ENCODE measurements around the gene FYB1. TPM values are rescaled to one million over a fixed set of nuclear protein-coding genes. Genes with fewer than 3 reads are reported as not detected.

Gene FYB1
- total and polyA plus RNA-seq, 2 of the 4 experiments (the other 2 are of a cell fraction): not detected

DNA sequence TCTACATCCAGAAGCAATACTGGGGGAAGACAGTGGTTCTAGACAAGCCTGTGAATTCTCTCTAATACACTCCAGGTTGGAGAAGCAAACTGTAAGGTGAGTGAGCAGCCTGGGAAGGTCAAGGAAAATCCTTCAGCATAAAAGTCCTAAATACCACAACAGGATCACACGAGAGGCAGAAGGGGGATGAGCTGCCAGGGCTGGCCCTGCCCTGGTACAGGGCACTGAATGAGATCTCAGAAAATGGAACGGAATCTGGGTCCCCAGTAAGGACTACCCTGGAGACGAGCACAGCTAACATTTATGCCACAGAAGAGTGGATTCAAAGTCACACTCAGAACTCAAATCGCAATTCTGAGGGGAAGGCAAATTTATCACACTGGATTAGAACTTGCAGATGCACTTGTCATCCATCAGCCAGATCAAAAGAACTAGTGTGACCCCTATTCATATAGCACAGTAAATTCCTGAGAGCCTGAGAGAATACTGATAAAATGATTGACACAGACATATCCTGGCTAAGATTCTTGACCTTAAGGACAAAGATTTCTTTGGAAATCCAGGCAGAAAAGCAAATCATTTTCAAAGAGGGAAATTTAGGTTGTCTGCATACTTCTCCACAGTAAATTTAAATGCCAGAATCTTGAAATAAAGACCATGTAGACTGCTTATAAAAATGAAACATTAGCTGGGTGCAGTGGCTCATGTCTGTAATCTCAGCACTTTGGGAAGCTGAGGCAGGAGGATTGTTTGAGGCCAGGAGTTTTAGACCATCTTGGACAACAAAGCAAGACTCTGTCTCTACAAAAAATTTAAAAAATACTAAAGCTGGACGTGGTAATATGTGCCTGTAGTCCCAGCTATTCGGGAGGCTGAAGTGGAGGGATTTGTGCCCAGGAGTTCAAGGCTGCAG lies 25.6 kb downstream of the FYB1 start:
- no TSS peak for BruUV-seq (replicated peaks)

More for the DNA sequence above, 25.6 kb downstream of the FYB1 start:
- WGBS, 2 experiments (ENCODE audit: extremely low coverage in 2 of 2, insufficient read length in 1 of 2): no CpG with 5 or more reads among the region's 6 CpGs
- no peak overlapping the region for H3K56ac ChIP-seq (ENCODE audit: extremely low read depth, insufficient read depth, low read length)
- intact Hi-C loops (cut with micrococcal nuclease): no loop called here
- H3K9ac ChIP-seq (ENCODE audit: low read depth, low read length): no peak overlapping the region
- no peaks in the 10 kb centered on the region for H3K9me1 ChIP-seq (ENCODE audit: insufficient read depth, low read length)
- H2AFZ ChIP-seq (replicated peaks; ENCODE audit: low read length, poor library complexity): no peak overlapping the region
- no peak overlapping the region for H2BK120ac ChIP-seq (ENCODE audit: low read depth, low read length)
- ATAC-seq (ENCODE audit: low read depth): no peak
- H3K4me2 ChIP-seq (ENCODE audit: low read depth, low read length): no peak overlapping the region
- no peak overlapping the region for H4K5ac ChIP-seq (ENCODE audit: low read depth, low read length)
- H2AK9ac ChIP-seq (replicated peaks; ENCODE audit: low read depth, low read length, poor library complexity): no peak overlapping the region
- no peak overlapping the region for H2BK15ac ChIP-seq (ENCODE audit: low read depth, low read length)
- peaks cover 17% of the 10 kb centered on the region for H3K27me3 ChIP-seq (ENCODE audit: control insufficient read depth, insufficient read depth, low read length)
- no peak overlapping the region for H2BK5ac ChIP-seq (ENCODE audit: low read depth, low read length, poor library complexity, severe bottlenecking)
- in situ Hi-C loops (cut with MboI; ENCODE audit: low sequenced_read_pairs): no loop called here
- no peaks in the 10 kb centered on the region for H3K4me1 ChIP-seq (ENCODE audit: control insufficient read depth, insufficient read depth, low read length)
- no peak overlapping the region for H4K8ac ChIP-seq (ENCODE audit: low read depth in 2 of 2, low read length in 2 of 2)
- dilution Hi-C loops (cut with HindIII; ENCODE audit: low sequenced_read_pairs, unreplicated experiment): no loop called here
- no peaks in the 10 kb centered on the region for H4K20me1 ChIP-seq (ENCODE audit: insufficient read depth, low read length)
- TF ChIP-seq CHD1 (IDR thresholded peaks at IDR 0.05; ENCODE audit: low read depth, low read length): no peak
- TF ChIP-seq RCOR1 (IDR thresholded peaks at IDR 0.05; ENCODE audit: insufficient replicate concordance, low read length): no peak
- no peak for TF ChIP-seq FOS (IDR thresholded peaks at IDR 0.05; ENCODE audit: low read depth, low read length)
- TF ChIP-seq, protein P1, sequence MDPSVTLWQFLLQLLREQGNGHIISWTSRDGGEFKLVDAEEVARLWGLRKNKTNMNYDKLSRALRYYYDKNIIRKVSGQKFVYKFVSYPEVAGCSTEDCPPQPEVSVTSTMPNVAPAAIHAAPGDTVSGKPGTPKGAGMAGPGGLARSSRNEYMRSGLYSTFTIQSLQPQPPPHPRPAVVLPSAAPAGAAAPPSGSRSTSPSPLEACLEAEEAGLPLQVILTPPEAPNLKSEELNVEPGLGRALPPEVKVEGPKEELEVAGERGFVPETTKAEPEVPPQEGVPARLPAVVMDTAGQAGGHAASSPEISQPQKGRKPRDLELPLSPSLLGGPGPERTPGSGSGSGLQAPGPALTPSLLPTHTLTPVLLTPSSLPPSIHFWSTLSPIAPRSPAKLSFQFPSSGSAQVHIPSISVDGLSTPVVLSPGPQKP (IDR thresholded peaks at IDR 0.05; ENCODE audit: borderline replicate concordance, low read depth, low read length): no peak
- TF ChIP-seq, protein P2, sequence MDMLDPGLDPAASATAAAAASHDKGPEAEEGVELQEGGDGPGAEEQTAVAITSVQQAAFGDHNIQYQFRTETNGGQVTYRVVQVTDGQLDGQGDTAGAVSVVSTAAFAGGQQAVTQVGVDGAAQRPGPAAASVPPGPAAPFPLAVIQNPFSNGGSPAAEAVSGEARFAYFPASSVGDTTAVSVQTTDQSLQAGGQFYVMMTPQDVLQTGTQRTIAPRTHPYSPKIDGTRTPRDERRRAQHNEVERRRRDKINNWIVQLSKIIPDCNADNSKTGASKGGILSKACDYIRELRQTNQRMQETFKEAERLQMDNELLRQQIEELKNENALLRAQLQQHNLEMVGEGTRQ (IDR thresholded peaks at IDR 0.05; ENCODE audit: low read depth, low read length): no peak
- TF ChIP-seq, protein P3, sequence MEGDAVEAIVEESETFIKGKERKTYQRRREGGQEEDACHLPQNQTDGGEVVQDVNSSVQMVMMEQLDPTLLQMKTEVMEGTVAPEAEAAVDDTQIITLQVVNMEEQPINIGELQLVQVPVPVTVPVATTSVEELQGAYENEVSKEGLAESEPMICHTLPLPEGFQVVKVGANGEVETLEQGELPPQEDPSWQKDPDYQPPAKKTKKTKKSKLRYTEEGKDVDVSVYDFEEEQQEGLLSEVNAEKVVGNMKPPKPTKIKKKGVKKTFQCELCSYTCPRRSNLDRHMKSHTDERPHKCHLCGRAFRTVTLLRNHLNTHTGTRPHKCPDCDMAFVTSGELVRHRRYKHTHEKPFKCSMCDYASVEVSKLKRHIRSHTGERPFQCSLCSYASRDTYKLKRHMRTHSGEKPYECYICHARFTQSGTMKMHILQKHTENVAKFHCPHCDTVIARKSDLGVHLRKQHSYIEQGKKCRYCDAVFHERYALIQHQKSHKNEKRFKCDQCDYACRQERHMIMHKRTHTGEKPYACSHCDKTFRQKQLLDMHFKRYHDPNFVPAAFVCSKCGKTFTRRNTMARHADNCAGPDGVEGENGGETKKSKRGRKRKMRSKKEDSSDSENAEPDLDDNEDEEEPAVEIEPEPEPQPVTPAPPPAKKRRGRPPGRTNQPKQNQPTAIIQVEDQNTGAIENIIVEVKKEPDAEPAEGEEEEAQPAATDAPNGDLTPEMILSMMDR (conservative IDR thresholded peaks at IDR 0.05; ENCODE audit: low read depth, low read length): no peak
- TF ChIP-seq CEBPB (IDR thresholded peaks at IDR 0.05; ENCODE audit: low read depth, low read length): no peak
- TF ChIP-seq POLR2A (IDR thresholded peaks at IDR 0.05; ENCODE audit: low read depth, low read length): no peak
- TF ChIP-seq MAFK (IDR thresholded peaks at IDR 0.05; ENCODE audit: low read depth, low read length): no peak
- TF ChIP-seq NFE2L2 (IDR thresholded peaks at IDR 0.05; ENCODE audit: low read depth, low read length): no peak
- no peak for TF ChIP-seq SMC3 (IDR thresholded peaks at IDR 0.05; ENCODE audit: low read depth, low read length)
- no peak for TF ChIP-seq RAD21 (IDR thresholded peaks at IDR 0.05; ENCODE audit: low read length)
- TF ChIP-seq BHLHE40 (IDR thresholded peaks at IDR 0.05; ENCODE audit: low read depth, low read length): no peak
- TF ChIP-seq MAZ (IDR thresholded peaks at IDR 0.05; ENCODE audit: borderline replicate concordance, low read depth, low read length): no peak
- TF ChIP-seq MXI1 (IDR thresholded peaks at IDR 0.05; ENCODE audit: borderline replicate concordance, low read depth, low read length): no peak
- no peak overlapping the region for H3K18ac ChIP-seq (ENCODE audit: low read depth, low read length)
- H2BK20ac ChIP-seq (ENCODE audit: low read depth, low read length): no peak overlapping the region
- ChIA-PET CTCF (no interaction called here), POLR2A (ENCODE audit: unreplicated experiment) (no interaction called here)
- no peak overlapping the region for H2AK5ac ChIP-seq (ENCODE audit: low read depth, low read length)
- H3K4me3 ChIP-seq (ENCODE audit: insufficient read depth, low read depth, low read length): no peak overlapping the region
- H3K36me3 ChIP-seq (ENCODE audit: control insufficient read depth, insufficient read depth, low read length): no peaks in the 10 kb centered on the region
- H3K9me3 ChIP-seq (ENCODE audit: control insufficient read depth, insufficient read depth, low read length): no peaks in the 10 kb centered on the region
- no peak for DNase-seq
- H3K27ac ChIP-seq (ENCODE audit: insufficient read depth, low read length): no peak overlapping the region
- H3K23ac ChIP-seq (ENCODE audit: low read depth, low read length): no peak overlapping the region
- no peak overlapping the region for H3K14ac ChIP-seq (replicated peaks; ENCODE audit: low read depth, low read length)
- no peaks in the 10 kb centered on the region for H3K79me1 ChIP-seq (ENCODE audit: low read depth in 1 of 2, low read length in 2 of 2)
- H4K91ac ChIP-seq (ENCODE audit: insufficient read depth, low read depth, low read length): no peak overlapping the region
- H3K4ac ChIP-seq (ENCODE audit: low read depth, low read length): no peak overlapping the region
